ENCODE results near the gene SLC36A2.
A peak's percentile ranks its signal among the peaks of the same experiment; 100 is the strongest.
"Not testable (repeated sequence)": the region's sequence is repeated elsewhere in the genome, so short reads cannot be mapped to it uniquely, and the experiment has no call there.

SLC36A2 gene

DNA sequence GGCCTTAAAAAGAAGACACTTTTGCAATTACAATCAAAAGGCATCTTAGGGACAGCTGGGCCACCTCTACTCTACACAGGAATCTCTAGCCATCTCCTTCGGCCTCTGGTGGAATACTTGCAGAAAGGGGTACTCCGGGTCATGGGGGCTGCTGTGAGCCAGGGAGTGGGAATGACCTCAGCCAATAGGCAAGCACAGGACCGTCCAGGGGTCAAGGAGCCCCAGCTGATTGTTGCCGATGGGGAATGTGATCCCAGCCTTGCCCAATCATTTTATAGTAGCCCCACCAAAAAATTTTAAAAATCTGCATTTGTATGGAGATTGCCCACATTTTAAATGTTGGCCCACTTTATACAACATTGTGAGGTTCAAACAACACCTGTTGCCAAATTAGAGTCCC lies 26.9 kb downstream of the SLC36A2 start:
- no peak for DNase-seq

DNA sequence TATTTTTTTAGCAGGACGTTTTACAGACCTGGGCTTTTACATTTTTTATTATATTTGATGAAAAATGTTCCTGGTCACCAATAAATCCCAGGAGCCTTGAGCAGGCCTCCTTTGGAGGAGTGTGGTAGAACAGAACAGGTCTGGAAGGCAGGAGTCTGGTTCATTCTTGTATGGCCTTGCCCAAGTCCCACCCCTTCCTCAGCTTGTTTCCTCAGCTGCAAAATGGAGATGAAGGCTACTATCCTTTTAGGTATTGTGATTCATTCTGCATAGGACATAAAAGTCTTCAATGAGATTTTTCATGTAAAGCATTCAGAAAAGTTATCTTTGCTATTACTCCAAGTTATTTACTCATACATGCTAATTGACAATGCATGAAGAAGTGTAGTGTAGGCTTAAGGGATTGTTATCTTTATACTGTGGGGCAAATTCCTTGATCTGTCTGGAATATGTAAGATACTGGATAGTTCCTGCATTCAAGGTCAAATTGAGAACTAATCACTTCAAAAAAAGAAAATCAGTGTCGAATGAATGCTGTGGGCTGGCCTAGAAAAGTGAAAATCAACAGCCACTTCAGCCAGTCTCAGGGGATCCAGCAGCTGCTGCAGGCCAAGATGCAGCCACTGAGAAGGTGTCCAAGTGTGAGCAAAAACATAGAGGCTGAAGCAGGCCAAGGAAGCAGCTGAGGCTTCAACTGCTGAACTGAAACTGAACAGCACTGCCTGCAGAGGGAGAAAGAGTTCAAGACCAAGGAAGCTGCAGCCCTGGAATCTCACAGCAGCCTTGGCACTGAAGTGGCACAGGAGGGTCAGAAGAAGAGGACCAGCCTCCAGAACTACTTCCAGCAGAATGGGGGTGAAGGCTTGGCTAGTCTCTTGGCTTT lies 28.3 kb downstream of the SLC36A2 start:
- DNase-seq: peak in 1 of 2 donors; percentile 3

DNA sequence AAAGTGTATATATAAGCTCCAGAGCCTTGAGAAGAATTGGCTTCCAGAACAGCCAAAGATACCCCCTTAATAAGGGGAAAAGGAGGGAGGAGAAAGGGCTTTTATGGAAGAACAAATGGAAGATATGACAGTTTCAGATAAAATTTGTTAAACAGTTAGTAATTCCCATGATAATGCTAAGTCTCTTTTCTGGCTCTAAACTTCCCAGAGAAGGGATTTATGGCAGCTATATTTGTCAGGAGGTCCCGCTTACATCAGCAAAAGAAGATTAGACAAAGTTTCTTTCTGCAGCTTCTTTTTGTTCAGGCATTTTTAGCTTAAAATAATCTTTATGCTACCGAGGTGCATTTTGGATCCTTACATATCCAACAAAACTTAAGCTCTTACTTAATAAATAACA lies 29.5 kb downstream of the SLC36A2 start:
- no peak for DNase-seq

DNA sequence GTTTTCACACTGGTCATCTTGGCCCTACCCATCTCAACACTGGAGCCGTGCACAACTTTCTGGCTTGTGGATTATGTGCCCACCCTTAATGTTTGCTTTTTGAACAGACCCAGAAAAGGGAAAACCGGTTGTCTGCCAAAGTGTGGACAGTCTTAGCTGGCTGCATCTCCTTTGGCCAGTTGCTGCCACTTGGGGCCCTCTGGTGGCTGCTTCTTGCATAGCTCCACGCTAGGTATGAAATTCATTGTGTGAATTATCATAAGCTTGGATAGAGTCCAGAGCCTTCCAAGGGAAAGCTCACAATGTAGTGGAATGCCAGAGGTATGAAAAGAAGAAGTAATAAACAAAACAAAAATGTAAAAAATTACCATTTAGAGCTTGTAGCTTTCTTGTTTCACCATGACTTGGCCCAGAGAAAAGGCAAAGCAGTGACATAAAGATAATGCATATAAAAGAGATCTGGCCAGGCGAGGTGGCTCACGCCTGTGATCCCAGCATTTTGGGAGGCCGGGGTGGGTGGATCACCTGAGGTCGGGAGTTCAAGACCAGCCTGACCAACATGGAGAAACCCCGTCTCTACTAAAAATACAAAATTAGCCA lies 31.3 kb downstream of the SLC36A2 start:
- DNase-seq: peak in 1 of 2 donors; percentile 47

DNA sequence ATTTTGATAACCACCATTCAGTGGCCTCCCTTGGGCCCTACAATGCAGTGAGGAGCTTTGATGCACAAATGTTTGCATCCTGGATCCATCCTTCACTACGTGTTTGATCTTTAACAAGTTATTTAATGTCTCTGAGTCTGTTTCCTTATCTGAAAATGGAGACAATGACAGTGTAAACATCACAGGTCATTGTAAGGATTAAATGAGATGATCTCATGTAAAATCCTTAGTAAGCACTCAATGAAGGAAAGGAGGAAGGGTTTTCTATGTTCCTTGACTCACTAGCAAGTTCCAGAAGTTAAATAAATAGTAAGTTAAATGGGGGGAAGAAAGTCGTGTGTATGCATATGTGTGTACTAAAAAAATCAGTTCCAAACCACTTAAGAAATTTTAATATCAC lies 34.0 kb downstream of the SLC36A2 start:
- DNase-seq: no peak

DNA sequence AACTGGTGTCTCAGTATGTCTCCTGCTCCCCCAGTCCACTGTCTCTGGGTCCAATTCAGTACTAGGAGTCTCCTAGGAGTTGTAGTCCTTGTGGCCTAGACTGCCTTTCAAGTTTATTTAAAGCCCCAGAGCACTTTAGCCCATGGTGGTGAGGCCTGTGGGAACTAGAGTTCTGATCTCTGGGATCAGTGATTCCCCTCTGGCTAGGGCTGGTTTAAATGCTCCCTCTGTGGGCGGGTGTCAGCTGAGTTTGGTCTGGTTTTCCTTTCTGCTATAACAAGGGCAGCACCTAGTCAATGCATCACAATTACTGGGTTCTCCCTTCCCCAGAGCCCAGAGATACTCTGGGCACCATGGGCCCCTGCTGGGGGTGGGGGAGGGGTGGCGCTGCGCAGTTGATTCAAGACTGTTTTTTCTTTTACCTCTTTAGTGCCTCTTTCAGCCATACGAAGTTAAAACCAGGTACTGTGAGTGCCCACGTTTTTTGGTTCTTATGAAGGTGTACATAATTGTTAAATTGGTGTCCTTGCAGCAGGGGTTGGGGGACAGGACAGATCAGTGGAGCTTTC lies 34.5 kb downstream of the SLC36A2 start:
- no peak for DNase-seq

DNA sequence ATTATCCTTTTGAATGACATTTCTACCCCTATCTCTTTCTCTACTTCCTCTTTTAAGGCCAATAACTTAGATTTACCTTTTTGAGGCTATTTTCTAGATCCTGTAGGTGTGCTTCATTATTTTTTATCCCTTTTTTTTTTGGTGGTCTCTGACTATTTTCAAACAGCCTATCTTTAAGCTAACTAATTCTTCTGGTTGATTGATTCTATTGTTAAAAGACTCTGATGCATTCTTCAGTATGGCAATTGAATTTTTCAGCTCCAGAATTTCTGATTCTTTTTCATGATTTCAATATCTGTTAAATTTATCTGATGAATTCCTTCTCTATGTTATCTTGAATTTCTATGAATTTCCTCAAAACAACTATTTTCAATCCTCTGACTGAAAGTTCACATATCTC lies 36.4 kb downstream of the SLC36A2 start:
- DNase-seq: no peak

DNA sequence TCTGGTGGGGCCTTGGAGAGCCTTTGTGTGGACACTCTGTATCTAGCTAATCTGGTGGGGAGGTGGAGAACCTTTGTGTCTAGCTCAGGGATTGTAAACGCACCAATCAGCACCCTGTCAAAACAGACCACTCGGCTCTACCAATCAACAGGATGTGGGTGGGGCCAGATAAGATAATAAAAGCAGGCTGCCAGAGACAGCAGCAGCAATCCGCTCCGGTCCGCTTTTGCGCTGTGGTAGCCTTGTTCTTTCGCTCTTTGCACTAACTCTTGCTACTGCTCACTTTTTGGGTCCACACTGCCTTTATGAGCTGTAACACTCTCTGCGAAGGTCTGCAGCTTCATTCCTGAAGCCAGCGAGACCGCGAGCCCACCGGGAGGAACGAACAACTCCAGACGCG lies 37.5 kb downstream of the SLC36A2 start:
- not testable (repeated sequence) for DNase-seq

DNA sequence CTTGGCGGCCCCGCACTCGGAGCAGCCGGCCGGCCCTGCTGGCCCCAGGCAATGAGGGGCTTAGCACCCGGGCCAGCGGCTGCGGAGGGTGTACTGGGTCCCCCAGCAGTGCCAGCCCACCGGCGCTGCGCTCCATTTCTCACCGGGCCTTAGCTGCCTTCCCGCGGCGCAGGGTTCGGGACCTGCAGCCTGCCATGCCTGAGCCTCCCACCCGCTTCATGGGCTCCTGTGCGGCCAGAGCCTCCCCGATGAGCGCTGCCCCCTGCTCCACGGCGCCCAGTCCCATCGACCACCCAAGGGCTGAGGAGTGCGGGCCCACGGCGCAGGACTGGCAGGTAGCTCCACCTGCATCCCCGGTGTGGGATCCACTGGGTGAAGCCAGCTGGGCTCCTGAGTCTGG lies 38.1 kb downstream of the SLC36A2 start:
- DNase-seq: not testable (repeated sequence)

DNA sequence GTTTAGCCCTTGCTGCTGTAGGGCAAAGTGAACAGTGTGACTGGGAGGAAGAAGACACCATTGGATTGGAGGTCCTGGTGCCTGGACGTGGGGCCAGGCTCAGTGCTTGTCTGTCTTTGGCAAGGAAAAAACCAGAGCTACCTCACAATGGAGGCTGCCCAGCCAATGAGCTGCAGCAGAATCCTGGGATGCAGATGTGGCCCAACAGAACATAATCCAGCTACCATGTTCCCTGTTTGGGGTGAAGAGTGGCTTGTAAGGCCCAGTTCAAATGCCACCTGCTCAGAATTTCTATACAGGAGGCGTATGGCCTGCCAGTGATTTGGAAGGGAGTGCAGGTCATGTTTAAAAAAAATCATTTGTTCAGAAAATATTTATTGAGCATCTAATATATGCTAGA lies 43.7 kb downstream of the SLC36A2 start, which contains the start of gene SLC36A3:
SLC36A3 (minus strand) TSS at position 101 of the 400 bp plus-strand sequence. CDS start 412 bp downstream, outside the sequence.
- no peak for DNase-seq

DNA sequence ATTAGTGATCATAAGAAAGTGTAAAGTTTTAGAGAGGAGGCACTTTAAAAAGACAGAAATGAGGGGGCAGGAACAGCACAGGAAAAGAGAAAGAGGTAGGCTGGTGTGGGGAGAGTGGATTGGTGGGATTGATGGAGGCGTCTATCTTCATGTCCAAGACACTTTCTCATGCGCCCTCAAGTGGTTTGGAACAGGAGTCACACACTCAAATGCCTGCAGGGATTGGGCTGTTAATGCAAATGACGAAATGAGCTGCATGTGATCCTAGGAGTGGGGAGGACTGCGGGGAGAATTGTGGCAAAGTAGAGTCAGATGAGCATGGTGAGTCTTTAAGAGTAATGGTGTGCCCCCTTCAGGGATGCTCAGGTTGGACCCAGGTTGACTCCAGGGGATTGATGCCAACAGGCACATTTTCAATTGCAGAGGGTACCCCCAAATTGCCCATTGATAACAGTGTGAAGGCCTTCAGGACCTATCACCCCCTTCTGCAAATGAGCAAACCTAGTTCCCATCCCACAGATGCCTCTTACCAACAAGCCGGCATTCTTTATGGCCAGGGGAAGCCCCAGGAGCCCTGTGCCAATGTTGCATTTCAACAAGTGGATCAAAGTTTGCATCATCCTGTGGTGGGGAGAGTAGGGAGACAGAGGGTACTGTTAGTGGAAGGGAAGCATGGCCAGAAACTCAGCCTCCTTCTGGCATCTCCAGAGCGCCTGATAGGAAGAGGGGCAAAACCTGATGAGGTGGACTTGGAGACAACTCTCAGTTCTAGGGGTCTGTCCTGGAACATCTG lies 49.1 kb downstream of the SLC36A2 start:
- no peak for DNase-seq

DNA sequence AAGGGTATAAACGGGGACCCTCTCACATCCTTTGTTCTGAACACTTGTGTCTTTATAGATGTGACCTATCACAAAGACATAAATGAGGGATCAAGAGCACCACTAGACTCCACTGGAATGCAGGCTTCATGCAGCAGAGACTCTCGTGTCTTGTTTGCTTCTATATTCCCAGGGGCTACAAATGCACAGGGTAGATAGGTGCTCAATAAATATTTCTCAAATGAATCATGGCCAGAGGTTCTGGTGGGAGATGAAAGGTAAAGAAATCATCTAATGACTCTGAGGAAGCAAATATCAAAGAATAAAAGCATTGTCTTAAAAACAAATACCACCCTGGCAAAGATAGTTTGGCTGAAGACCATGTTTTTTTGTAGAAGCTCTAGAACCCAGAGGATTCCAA lies 50.4 kb downstream of the SLC36A2 start:
- DNase-seq: no peak

DNA sequence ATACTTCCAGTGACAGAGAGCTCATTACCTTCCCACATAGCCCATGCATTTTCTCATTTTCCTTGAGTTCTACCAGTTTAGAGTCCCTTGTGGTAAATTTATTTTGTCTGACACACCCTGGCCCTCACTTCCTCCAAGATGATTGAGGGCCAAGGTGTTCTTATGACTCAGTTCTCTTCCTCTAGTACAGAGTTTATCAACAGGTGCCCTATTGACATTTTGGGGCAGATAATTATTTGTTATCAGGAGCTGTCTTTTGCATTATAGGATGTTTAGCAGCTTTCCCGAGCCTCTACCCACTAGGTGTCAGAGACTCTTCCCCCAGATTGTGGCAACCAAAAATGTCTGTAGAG lies 50.9 kb downstream of the SLC36A2 start:
- no peak for DNase-seq

DNA sequence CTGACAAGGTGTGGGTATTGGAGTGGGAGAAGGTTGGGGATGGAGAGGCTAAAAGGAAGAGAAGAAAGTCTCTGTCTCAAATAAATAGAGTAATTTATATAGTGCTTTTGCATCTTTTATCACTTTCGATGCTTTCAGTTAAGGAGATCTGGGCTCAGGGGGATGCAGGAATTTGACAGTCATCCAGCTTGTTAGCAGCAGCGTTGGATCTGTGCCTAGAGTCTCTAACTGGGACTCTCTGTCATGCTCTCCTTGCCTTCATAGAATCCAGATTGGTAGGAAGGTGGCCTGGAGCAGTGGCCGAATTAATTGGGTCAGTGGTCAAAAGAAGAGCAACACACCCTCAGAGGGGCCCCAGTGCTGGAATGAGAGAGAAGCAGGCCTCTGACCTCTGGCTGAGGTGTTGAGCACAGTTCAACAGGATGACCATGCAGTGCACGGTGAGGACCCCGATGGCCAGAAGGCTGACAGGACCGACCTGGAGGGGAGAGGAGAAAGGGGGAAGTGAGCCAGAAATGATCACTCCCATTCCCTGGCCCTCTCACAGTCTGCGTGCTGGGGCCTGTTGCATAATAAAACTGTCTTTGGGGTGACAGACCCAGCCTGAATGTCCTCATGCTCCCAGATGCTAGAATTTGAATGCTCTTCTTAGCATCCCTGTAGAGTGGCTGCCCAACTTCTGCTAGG lies 51.4 kb downstream of the SLC36A2 start:
- DNase-seq: no peak

DNA sequence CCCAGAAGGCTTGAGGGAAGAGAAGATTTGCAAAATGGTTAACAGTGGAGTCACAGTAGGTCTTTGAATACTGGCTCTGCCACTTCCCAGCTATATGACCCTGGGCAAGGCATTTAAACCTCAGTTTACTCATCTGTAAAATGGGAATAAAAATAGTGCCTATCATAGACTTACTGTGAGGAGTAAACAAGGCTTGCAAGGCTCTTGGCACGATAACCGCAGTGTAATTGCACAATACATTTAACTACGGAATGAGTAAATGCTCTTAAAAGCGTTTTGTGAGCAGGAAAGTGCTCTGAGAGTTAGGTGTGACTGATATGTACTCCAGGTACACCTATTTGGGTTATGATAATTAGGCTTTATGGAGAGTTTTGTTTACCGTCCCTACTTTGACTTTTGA lies 52.2 kb downstream of the SLC36A2 start:
- DNase-seq: no peak

DNA sequence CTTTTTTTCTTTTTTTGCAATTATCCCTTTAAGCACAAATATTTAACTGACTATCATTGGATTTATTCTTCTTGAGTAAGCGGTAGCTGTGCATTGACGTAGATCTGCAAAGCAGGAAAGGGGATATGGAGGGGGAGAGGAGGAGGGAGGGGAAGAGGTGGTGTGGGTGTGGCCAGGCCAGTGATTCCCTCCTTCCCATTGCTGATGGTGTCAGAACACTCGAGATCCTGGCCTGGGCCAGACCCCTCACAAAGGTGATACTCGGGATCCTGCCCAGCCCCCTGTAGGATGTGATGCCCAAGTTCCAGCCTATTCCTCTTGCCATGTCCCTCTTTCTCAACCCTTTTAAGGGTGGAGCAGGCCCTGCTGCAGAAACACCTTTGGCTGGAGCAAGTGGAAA lies 53.7 kb downstream of the SLC36A2 start:
- DNase-seq: no peak

DNA sequence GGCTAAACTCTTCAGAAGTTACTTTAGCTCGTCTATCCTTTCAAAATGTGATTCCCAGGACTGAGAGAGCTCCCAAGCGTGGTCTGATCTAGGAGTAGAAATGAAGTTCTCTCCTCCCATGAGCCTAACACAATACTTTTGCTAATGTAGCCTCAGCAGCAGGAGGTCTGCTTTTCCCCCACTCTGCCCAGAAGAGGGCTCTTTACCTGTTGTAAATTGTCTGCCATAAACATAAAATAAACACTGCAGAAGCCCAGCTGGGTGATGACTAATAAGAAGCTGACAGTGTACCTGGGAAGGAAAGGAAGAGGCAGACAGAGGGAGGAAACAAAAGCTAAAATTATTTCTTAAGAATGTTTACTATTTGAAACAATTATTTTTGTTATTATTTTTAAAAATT lies 59.2 kb downstream of the SLC36A2 start:
- DNase-seq: no peak

DNA sequence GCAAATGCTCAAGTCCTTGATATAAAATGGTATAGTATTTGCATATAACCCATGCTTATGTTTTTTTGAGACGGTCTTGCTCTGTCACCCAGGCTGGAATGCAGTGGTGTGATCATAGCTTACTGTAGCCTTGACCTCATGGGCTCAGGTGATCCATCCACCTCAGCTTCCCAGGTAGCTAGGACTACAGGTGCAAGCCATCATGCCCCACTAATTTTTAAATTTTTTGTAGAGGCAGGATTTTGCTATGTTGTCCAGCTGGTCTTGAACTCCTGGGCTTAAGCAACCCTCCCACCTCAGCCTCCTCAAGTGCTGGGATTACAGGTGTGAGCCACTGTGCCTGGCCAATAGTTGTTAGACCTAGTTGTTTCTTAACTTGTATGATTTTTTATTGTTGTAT lies 61.1 kb downstream of the SLC36A2 start:
- DNase-seq: no peak

DNA sequence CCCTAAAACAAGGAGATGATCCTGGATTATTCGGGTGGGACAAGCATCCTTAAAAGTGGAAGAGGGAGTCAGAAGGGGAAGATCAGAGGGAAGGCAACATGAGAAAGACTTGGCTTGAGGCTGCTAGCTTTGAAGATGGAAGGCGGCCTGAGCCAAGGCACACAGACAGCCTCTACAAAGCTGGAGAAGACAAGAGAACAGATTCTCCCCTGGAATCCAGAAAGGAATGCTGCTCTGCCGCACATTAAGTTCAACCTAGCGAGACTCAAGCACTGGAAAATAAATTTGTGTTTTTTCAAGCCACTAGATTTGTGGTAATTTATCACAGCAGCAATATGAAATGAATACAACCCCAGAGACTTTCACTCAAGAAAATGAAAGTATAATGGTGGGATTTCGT lies 61.7 kb downstream of the SLC36A2 start:
- DNase-seq: no peak

DNA sequence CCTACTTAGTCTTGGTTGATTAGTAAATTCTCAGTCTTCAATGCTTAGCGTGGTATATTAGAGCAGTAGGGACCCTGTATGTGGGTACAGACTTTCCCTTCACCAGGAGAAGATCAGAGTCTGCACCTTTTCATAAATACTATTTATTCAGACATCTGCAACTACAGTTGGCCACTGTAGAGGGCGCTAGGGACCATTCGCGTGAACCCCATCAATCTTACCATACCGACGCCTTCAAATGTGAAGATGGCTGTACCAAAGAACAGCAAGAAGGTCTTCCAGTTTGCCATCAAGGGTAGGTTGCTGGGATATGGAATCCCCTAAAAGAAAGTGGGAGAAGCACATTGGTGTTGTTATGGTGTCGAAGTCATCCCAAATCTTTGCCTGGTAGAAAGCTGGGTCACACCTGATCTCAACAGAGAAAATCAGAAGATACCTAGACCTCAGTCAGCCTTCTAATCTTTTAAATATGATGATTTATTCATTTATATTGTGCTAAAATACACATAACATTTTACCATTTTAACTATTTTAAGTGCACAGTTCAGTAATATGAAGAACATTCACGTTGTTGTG lies 62.9 kb downstream of the SLC36A2 start:
- DNase-seq: no peak

DNA sequence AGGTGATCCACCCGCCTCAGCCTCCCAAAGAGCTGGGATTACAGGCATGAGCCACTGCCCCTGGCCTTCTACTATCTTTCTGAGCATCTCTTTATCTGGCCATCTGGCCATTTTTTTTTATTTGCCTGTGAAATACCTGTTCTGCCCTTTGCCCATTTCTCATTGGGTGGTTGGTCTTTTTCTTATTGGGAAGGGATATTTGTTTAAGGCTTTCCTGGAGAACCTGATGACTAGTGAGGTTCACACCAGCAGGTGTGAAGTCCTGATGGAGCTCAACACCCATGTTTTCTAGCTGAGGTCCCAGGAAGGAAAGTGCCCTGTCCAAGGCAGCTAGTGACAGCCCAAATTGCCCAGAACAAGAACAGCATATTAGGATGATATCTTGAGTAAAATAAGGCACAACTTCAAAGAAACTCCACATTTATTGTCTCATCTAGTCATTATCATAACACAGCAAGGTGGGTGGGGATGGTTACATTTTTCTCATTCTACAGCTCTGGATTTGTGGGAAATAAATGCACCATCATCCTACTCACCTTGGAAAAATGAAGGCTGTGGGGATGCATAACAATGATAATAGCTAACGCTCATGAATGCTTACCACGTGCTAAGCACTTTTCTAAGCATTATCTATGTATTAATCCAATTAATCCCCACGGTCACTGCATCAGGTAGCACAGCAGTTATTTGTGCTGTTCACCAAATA lies 64.1 kb downstream of the SLC36A2 start:
- DNase-seq: no peak
